ENCODE results near the gene PHACTR1. TPM values are rescaled to one million over a fixed set of nuclear protein-coding genes. Genes with fewer than 3 reads are reported as not detected.

The PHACTR1 gene
- polyA plus RNA-seq, 2 of the 4 experiments (the other 2 are of a cell fraction), result not detected

DNA sequence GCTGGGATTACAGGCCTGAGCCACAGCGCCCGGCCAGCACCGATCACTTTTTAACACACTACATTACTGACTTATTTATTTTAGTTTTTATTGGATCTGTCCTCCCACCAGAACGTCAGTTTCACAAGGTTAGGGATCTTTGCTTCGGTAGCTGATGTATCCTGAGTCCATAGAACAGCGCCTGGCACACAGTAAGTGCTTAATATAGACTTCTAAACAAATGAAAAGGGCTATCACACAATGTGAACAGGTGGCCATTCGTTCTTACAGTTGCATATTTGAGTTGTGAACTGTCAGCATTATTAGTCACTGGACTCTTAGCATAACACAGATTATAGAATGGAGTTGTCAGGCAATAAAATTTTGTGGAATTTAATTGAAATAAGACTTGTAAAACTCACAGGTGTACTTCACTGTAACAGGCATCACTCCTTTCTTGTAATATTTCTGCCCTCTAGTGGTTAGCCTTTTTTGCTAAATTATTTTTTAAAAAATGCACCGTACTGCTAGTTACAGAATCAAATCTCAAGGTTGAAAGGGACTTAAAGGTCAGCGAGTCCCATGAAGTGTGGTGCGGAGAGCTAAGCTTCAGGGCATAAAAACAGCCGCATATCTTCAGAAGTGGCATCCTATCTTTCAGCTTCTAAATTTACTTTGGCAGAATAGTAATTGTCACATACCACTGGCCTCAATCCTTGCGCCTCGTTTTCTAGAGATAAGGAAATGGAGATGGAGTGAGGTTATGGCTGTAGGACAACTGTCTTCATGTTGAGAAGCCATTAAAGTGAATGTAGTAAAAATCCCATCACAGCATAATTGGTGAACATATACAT lies 615.2 kb downstream of the PHACTR1 start (continued):
- TF ChIP-seq, protein P1, sequence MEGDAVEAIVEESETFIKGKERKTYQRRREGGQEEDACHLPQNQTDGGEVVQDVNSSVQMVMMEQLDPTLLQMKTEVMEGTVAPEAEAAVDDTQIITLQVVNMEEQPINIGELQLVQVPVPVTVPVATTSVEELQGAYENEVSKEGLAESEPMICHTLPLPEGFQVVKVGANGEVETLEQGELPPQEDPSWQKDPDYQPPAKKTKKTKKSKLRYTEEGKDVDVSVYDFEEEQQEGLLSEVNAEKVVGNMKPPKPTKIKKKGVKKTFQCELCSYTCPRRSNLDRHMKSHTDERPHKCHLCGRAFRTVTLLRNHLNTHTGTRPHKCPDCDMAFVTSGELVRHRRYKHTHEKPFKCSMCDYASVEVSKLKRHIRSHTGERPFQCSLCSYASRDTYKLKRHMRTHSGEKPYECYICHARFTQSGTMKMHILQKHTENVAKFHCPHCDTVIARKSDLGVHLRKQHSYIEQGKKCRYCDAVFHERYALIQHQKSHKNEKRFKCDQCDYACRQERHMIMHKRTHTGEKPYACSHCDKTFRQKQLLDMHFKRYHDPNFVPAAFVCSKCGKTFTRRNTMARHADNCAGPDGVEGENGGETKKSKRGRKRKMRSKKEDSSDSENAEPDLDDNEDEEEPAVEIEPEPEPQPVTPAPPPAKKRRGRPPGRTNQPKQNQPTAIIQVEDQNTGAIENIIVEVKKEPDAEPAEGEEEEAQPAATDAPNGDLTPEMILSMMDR (IDR thresholded peaks at IDR 0.05), result peak; percentile 68

DNA sequence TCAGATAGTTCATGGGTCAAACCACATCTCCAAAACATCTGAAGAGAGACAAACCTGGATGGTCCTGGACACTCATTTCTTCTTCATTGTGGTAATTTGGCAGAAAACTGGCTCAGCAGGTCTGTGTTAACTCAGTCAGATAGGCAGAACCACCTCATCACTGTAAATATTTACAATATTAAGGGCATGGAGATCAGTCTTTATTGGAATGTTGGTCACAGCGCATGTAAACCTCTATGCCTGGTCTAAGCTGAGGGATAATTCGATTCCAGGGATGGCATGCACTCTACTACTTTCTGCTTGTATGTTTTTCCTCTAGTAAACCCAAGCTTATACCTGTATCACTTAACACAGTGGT lies 615.8 kb downstream of the PHACTR1 start:
- ATAC-seq (no peak), FAIRE-seq (no peak), DNase-seq (ENCODE audit: low read depth in 1 of 2, low spot score in 1 of 2) (no peak)
- no peak overlapping the region for H3K4me2 ChIP-seq
- ChIA-PET CTCF (interaction anchor here (0.8 to 4.9 kb wide), 14 partner anchors 8 to 421 kb away, joined by 3 to 35 read pairs (median 4); no protein-coding TSS in a partner anchor), POLR2A (no interaction called here)
- no peak overlapping the region for H3K27ac ChIP-seq
- H3K9me3 ChIP-seq, result no peaks in the 10 kb centered on the region
- no peak overlapping the region for H3K4me3 ChIP-seq
- H3K4me1 ChIP-seq, result 0 out of 3 replicates have a peak, but pooled peaks cover 7% of the 10 kb centered on the region
- 50% methylated on average over 2 of the region's 2 CpGs for WGBS (ENCODE audit: missing lambda C conversion rate)
- TF ChIP-seq PHF8 (IDR thresholded peaks at IDR 0.05; ENCODE audit: borderline replicate concordance, low read depth) (no peak), RNF2 (IDR thresholded peaks at IDR 0.05; ENCODE audit: borderline replicate concordance, low read depth) (no peak), FOSL2 (IDR thresholded peaks at IDR 0.05) (no peak), FOSL2 (CRISPR knock-in tag; IDR thresholded peaks at IDR 0.05) (no peak), TFCP2L1 (CRISPR knock-in tag; IDR thresholded peaks at IDR 0.05) (no peak), GATA3 (IDR thresholded peaks at IDR 0.05; ENCODE audit: borderline replicate concordance) (no peak), KDM1A (IDR thresholded peaks at IDR 0.05; ENCODE audit: low read depth) (no peak), HOXA7 (CRISPR knock-in tag; IDR thresholded peaks at IDR 0.05) (no peak), MAFK (IDR thresholded peaks at IDR 0.05; ENCODE audit: partially characterized antibody) (no peak), RARB (CRISPR knock-in tag; IDR thresholded peaks at IDR 0.05) (no peak), NR3C1 (IDR thresholded peaks at IDR 0.05) (no peak)
- TF ChIP-seq, protein P1 (IDR thresholded peaks at IDR 0.05), result no peak
- TF ChIP-seq, protein P2, sequence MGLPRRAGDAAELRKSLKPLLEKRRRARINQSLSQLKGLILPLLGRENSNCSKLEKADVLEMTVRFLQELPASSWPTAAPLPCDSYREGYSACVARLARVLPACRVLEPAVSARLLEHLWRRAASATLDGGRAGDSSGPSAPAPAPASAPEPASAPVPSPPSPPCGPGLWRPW (IDR thresholded peaks at IDR 0.05), result no peak
- TF ChIP-seq, protein P3, sequence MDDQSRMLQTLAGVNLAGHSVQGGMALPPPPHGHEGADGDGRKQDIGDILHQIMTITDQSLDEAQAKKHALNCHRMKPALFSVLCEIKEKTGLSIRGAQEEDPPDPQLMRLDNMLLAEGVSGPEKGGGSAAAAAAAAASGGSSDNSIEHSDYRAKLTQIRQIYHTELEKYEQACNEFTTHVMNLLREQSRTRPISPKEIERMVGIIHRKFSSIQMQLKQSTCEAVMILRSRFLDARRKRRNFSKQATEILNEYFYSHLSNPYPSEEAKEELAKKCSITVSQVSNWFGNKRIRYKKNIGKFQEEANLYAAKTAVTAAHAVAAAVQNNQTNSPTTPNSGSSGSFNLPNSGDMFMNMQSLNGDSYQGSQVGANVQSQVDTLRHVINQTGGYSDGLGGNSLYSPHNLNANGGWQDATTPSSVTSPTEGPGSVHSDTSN (IDR thresholded peaks at IDR 0.05), result no peak
- TF ChIP-seq, protein P4, sequence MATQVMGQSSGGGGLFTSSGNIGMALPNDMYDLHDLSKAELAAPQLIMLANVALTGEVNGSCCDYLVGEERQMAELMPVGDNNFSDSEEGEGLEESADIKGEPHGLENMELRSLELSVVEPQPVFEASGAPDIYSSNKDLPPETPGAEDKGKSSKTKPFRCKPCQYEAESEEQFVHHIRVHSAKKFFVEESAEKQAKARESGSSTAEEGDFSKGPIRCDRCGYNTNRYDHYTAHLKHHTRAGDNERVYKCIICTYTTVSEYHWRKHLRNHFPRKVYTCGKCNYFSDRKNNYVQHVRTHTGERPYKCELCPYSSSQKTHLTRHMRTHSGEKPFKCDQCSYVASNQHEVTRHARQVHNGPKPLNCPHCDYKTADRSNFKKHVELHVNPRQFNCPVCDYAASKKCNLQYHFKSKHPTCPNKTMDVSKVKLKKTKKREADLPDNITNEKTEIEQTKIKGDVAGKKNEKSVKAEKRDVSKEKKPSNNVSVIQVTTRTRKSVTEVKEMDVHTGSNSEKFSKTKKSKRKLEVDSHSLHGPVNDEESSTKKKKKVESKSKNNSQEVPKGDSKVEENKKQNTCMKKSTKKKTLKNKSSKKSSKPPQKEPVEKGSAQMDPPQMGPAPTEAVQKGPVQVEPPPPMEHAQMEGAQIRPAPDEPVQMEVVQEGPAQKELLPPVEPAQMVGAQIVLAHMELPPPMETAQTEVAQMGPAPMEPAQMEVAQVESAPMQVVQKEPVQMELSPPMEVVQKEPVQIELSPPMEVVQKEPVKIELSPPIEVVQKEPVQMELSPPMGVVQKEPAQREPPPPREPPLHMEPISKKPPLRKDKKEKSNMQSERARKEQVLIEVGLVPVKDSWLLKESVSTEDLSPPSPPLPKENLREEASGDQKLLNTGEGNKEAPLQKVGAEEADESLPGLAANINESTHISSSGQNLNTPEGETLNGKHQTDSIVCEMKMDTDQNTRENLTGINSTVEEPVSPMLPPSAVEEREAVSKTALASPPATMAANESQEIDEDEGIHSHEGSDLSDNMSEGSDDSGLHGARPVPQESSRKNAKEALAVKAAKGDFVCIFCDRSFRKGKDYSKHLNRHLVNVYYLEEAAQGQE (IDR thresholded peaks at IDR 0.05), result no peak
- TF ChIP-seq, protein P5, sequence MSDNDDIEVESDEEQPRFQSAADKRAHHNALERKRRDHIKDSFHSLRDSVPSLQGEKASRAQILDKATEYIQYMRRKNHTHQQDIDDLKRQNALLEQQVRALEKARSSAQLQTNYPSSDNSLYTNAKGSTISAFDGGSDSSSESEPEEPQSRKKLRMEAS (IDR thresholded peaks at IDR 0.05), result no peak

Measured in A549 (cell line).